ENCODE data around the gene LTC4S. TPM values are rescaled to one million over a fixed set of nuclear protein-coding genes. Genes with fewer than 3 reads are reported as not detected.

LTC4S gene
- total RNA-seq, 1 donor from 2014 or later = 0.39 TPM

DNA sequence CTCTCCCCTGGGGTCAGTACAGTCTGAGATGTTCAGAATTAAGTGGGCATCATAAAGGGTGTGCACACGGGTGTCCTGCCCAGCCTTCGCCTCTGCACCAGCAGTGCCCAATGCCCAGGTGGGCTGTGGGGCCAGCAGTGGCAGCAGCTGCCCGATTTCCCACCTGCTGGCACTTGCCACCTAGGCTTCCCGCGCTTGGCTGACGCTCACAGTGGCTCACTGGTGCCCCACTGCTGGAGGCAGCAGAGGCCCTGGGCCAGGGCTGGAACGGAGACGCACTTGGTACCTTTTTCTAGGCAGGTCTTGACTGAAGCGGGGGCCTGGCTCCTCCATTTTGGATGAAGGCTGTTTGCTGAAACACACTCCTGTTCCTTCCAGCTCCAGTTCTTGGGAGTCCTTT is 47.8 kb downstream of the LTC4S start:
- DNase-seq (ENCODE audit: low read depth in 2 of 2) = peak in 1 of 2 donors; percentile 21

Other genes starting within 250 kb of the LTC4S start
- 42.6 and 44.3 TPM in 2 replicates for gene RUFY1, start 243.4 kb upstream of the LTC4S start, total RNA-seq
- gene HNRNPH1, start 170.3 kb upstream of the LTC4S start, total RNA-seq = 464 and 606 TPM in 2 replicates
- not detected in 2 replicates for gene CBY3, start 113.0 kb upstream of the LTC4S start, total RNA-seq
- gene CANX, start 95.0 kb upstream of the LTC4S start, total RNA-seq = 518 and 522 TPM in 2 replicates
- gene MAML1, start 61.2 kb upstream of the LTC4S start, total RNA-seq = 5.3 and 9.9 TPM in 2 replicates
- gene MGAT4B, start 12.9 kb downstream of the LTC4S start, total RNA-seq = 110 and 192 TPM in 2 replicates
- gene SQSTM1, start 26.9 kb downstream of the LTC4S start, total RNA-seq = 517 and 588 TPM in 2 replicates
- 4.2 and 4.8 TPM in 2 replicates for gene MRNIP, start 64.8 kb downstream of the LTC4S start, total RNA-seq
- gene TBC1D9B, start 113.9 kb downstream of the LTC4S start, total RNA-seq = 35.6 and 70.7 TPM in 2 replicates

Data from dermis microvascular lymphatic vessel endothelial cell (primary cell).